OCI-LY1 (cell line): ENCODE measurements around the gene CDK2.

ENCODE experiments used
- H2AFZ ChIP-seq: fragments of 200-600 bp; sonication (generic), shearing (Covaris generic); 2 replicates; pipeline ENCODE4 v1.6.0; 2014; ENCODE audit warnings: antibody characterized with exemption, mild to moderate bottlenecking, low read length
- H3F3A ChIP-seq: fragments of 200-600 bp; sonication (generic), shearing (Covaris generic); 2 replicates; pipeline ENCODE4 v1.6.0; 2014; ENCODE audit warnings: mild to moderate bottlenecking, antibody characterized with exemption, low read length, moderate library complexity; ENCODE audit not compliant: insufficient read depth
- H3K27ac ChIP-seq: fragments of 200-600 bp; sonication (generic); 2 replicates; pipeline ENCODE4 v1.5.1; 2014; ENCODE audit warnings: low read length, mixed run types, mild to moderate bottlenecking, low read depth; ENCODE audit not compliant: poor library complexity, severe bottlenecking
- H3K27me3 ChIP-seq: fragments of 200-600 bp; sonication (generic); 2 replicates; pipeline ENCODE4 v1.6.0; 2014; ENCODE audit warnings: antibody characterized with exemption, mild to moderate bottlenecking, low read length, moderate library complexity; ENCODE audit not compliant: insufficient read depth
- H3K36me3 ChIP-seq: fragments of 200-600 bp; sonication (generic); 2 replicates; pipeline ENCODE4 v1.6.1; 2014; ENCODE audit warnings: mild to moderate bottlenecking, antibody characterized with exemption, low read length, moderate library complexity, mixed read lengths; ENCODE audit not compliant: insufficient read depth
- H3K4me1 ChIP-seq: fragments of 200-600 bp; sonication (generic); 2 replicates; pipeline ENCODE4 v1.5.1; 2014; ENCODE audit warnings: mild to moderate bottlenecking, low read length, moderate library complexity; ENCODE audit not compliant: insufficient read depth, severe bottlenecking
- H3K4me2 ChIP-seq: fragments of 200-600 bp; sonication (generic), shearing (Covaris generic); 2 replicates; pipeline ENCODE4 v1.6.1; 2014; ENCODE audit warnings: low read length
- H3K4me3 ChIP-seq: fragments of 200-600 bp; sonication (generic); 2 replicates; pipeline ENCODE4 v1.5.1; 2014; ENCODE audit warnings: low read length, low read depth, mild to moderate bottlenecking, mixed read lengths; ENCODE audit not compliant: poor library complexity, severe bottlenecking
- H3K79me2 ChIP-seq: fragments of 200-600 bp; shearing (Covaris generic); 2 replicates; pipeline ENCODE4 v1.6.1; 2016; ENCODE audit warnings: mixed run types, low read length, mixed read lengths; ENCODE audit not compliant: insufficient read depth
- H3K9ac ChIP-seq: fragments of 200-600 bp; sonication (generic), shearing (Covaris generic); 2 replicates; pipeline ENCODE4 v1.6.1; 2014; ENCODE audit warnings: mild to moderate bottlenecking, low read length, mixed read lengths
- H3K9me2 ChIP-seq: fragments of 200-600 bp; sonication (generic), shearing (Covaris generic); 2 replicates; pipeline ENCODE4 v1.6.1; 2014; ENCODE audit warnings: low read depth, mild to moderate bottlenecking, low read length, mixed read lengths
- H3K9me3 ChIP-seq: fragments of 200-600 bp; shearing (Covaris generic); 2 replicates; pipeline ENCODE4 v1.6.1; 2014; ENCODE audit warnings: low read length, mixed read lengths
- H4K20me1 ChIP-seq: fragments of 200-600 bp; sonication (generic), shearing (Covaris generic); 2 replicates; pipeline ENCODE4 v1.6.0; 2016; ENCODE audit warnings: mild to moderate bottlenecking, low read length; ENCODE audit not compliant: insufficient read depth
- CTCF ChIP-seq: fragments of 200-600 bp; sonication (generic), shearing (Covaris generic); IDR thresholded peaks from 2 replicates; pipeline ENCODE4 v1.5.1; 2017; ENCODE audit warnings: mild to moderate bottlenecking, antibody characterized with exemption, low read length, moderate library complexity, mixed read lengths
- EZH2 ChIP-seq: fragments of 200-600 bp; sonication (generic), shearing (Covaris generic); IDR thresholded peaks from 2 replicates; pipeline ENCODE4 v1.8.0; 2017; ENCODE audit warnings: borderline replicate concordance, mixed run types, mild to moderate bottlenecking, antibody characterized with exemption, low read length, moderate library complexity, mixed read lengths

CDK2 gene

GRCh38 chr12:55931317-55931779 is 35.3 kb upstream of the CDK2 start:
- Histone ChIP-seq H3K36me3 (peaks cover 36% of the 10 kb centered on the region; the same call in 1 of the 2 replicates), H2AFZ (no peak overlapping the region), H3K9me3 (no peaks in the 10 kb centered on the region), H3K27ac (peak overlapping the region; percentile 100), H3K79me2 (peaks cover 27% of the 10 kb centered on the region), H3F3A (peaks cover 6% of the 10 kb centered on the region), H3K4me3 (peak overlapping the region; percentile 95), H3K4me2 (peak overlapping the region; percentile 93), H3K4me1 (peaks cover 54% of the 10 kb centered on the region), H3K27me3 (no peaks in the 10 kb centered on the region), H4K20me1 (no peaks in the 10 kb centered on the region), H3K9ac (peak overlapping the region; percentile 99), H3K9me2 (no peaks in the 10 kb centered on the region)
- TF ChIP-seq CTCF (no peak), EZH2 (no peak)

- H3K4me2 ChIP-seq: peak overlapping the region; percentile 93
- peak overlapping the region; percentile 95 for H3K4me3 ChIP-seq
- no peaks in the 10 kb centered on the region for H4K20me1 ChIP-seq
- H3K79me2 ChIP-seq: peaks cover 23% of the 10 kb centered on the region
- no peak overlapping the region for H2AFZ ChIP-seq
- H3K4me1 ChIP-seq: peaks cover 52% of the 10 kb centered on the region
- peak overlapping the region; percentile 99 for H3K9ac ChIP-seq
- no peaks in the 10 kb centered on the region for H3K9me2 ChIP-seq
- no peaks in the 10 kb centered on the region for H3K27me3 ChIP-seq
- TF ChIP-seq CTCF (no peak), EZH2 (no peak)
- peaks cover 40% of the 10 kb centered on the region; the same call in 1 of the 2 replicates for H3K36me3 ChIP-seq
- peak overlapping the region; percentile 100 for H3K27ac ChIP-seq
- peaks cover 6% of the 10 kb centered on the region for H3F3A ChIP-seq
- H3K9me3 ChIP-seq: no peaks in the 10 kb centered on the region
Measured at GRCh38 chr12:55931780-55932550, 34.7 kb upstream of the CDK2 start.

- Histone ChIP-seq H3K4me3 (peak overlapping the region; percentile 95), H3K9me2 (no peaks in the 10 kb centered on the region), H3K4me1 (peaks cover 52% of the 10 kb centered on the region), H3K9me3 (no peaks in the 10 kb centered on the region), H3F3A (peaks cover 6% of the 10 kb centered on the region), H4K20me1 (no peaks in the 10 kb centered on the region), H2AFZ (no peak overlapping the region), H3K27me3 (no peaks in the 10 kb centered on the region), H3K36me3 (peaks cover 42% of the 10 kb centered on the region; the same call in 1 of the 2 replicates), H3K4me2 (peak overlapping the region; percentile 93), H3K27ac (peak overlapping the region; percentile 100), H3K79me2 (peaks cover 20% of the 10 kb centered on the region), H3K9ac (peak overlapping the region; percentile 99)
- TF ChIP-seq CTCF: no peak
- TF ChIP-seq EZH2: no peak
Measured at GRCh38 chr12:55932551-55932910, 34.1 kb upstream of the CDK2 start.
